Cardiac septum (tissue), 1 donor: ENCODE data around the gene KLHL20. TPM values are rescaled to one million over a fixed set of nuclear protein-coding genes. Genes with fewer than 3 reads are reported as not detected.
A peak's percentile ranks its signal among the peaks of the same experiment; 100 is the strongest.

Source experiments
- DNase-seq: peaks from one replicate; pipeline ENCODE4 v3.0.0-alpha.2; 2020; ENCODE audit warnings: low spot score
- intact Hi-C: fragments of 100-400 bp; cut with DNase I; formaldehyde crosslinking; loops from one replicate; pipeline ENCODE4 v1.14.0; 2022
- total RNA-seq: library from RNA; stranded (reverse); fragmentation: NEBNext Ultra II Directional; extraction: Animal tissue kit (Norgen Biotek cat#: 25700); gene quantifications from one replicate; pipeline ENCODE4 v1.2.1, GENCODE V29; 2021
- donor health status: DM: no; HTN: no; CAD: no.

The KLHL20 gene
- total RNA-seq, 1 donor from 2014 or later, result 17.1 TPM

- no peak for DNase-seq
- intact Hi-C loops, result loop anchor here (5.0 kb wide), 1 partner anchor 104 kb away; no protein-coding TSS in a partner anchor
Measured at GRCh38 chr1:173821680-173822079, 106.9 kb downstream of the KLHL20 start.

GRCh38 chr1:173823781-173824314 is 109.1 kb downstream of the KLHL20 start:
- intact Hi-C loops, result loop anchor here (1.0 to 5.0 kb wide), 4 partner anchors 44 to 395 kb away; partner anchors contain the start of genes PRDX6 and ZBTB37
- DNase-seq, result no peak

- peak; percentile 97 for DNase-seq
- intact Hi-C loops, result loop anchor here (1.0 to 5.0 kb wide), 4 partner anchors 44 to 395 kb away; partner anchors contain the start of genes PRDX6 and ZBTB37
Measured at GRCh38 chr1:173824315-173825081, 109.7 kb downstream of the KLHL20 start, which contains the start of the genes CENPL and DARS2. TSS of gene CENPL (minus strand) at chr1:173824883. CDS start at chr1:173811299, 13,584 bp downstream. TSS of gene DARS2 (plus strand) at chr1:173824673. CDS start at chr1:173825230, 557 bp downstream.

- intact Hi-C loops, result no loop called here
- no peak for DNase-seq
Measured at GRCh38 chr1:173827611-173828010, 112.8 kb downstream of the KLHL20 start.

- intact Hi-C loops, result no loop called here
- no peak for DNase-seq
Measured at GRCh38 chr1:173832748-173833147, 118.0 kb downstream of the KLHL20 start.

Other genes starting within 250 kb of the KLHL20 start
- 254 TPM for gene PRDX6, start 237.6 kb upstream of the KLHL20 start, total RNA-seq
- gene SLC9C2, start 111.9 kb upstream of the KLHL20 start, total RNA-seq, result 0.13 TPM
- not detected for gene TEX50, start 79.6 kb upstream of the KLHL20 start, total RNA-seq
- gene ANKRD45, start 45.1 kb upstream of the KLHL20 start, total RNA-seq, result 0.32 TPM
- 12.5 TPM for gene DARS2, start 109.7 kb downstream of the KLHL20 start, total RNA-seq
- 3.9 TPM for gene CENPL, start 109.9 kb downstream of the KLHL20 start, total RNA-seq
- gene GAS5, start 153.0 kb downstream of the KLHL20 start, total RNA-seq, result 58.0 TPM
- gene ZBTB37, start 153.4 kb downstream of the KLHL20 start, total RNA-seq, result 14.3 TPM
- gene SERPINC1, start 202.3 kb downstream of the KLHL20 start, total RNA-seq, result 0.40 TPM